AG09319 (cell line): ENCODE measurements around the gene CNDP1.
"Not testable (repeated sequence)": the region's sequence is repeated elsewhere in the genome, so short reads cannot be mapped to it uniquely, and the experiment has no call there.

Source experiments
- DNase-seq: peaks from one replicate; pipeline ENCODE4 v3.0.0-alpha.2; 2010; ENCODE audit warnings: low read depth; ENCODE audit errors: extremely low read depth
- CTCF ChIP-seq: IDR thresholded peaks from 2 replicates; pipeline ENCODE4 v1.5.1; 2011; ENCODE audit warnings: low read depth, mild to moderate bottlenecking, inconsistent platforms, low read length, moderate library complexity

The CNDP1 gene

GRCh38 chr18:74524097-74524496, 10.2 kb upstream of the CNDP1 start:
- no peak for DNase-seq
- no peak for TF ChIP-seq CTCF

- DNase-seq: not testable (repeated sequence)
These were observed 9.4 kb upstream of the CNDP1 start for GRCh38 chr18:74524915-74525314.

GRCh38 chr18:74525741-74526140, 8.6 kb upstream of the CNDP1 start:
- no peak for DNase-seq
- no peak for TF ChIP-seq CTCF

- DNase-seq: no peak
- no peak for TF ChIP-seq CTCF
These were observed 7.8 kb upstream of the CNDP1 start for GRCh38 chr18:74526488-74526887.

GRCh38 chr18:74528478-74528877, 5.8 kb upstream of the CNDP1 start:
- TF ChIP-seq CTCF: no peak
- no peak for DNase-seq

GRCh38 chr18:74528913-74529312, 5.4 kb upstream of the CNDP1 start:
- no peak for TF ChIP-seq CTCF

GRCh38 chr18:74529378-74529777, 4.9 kb upstream of the CNDP1 start:
- no peak for DNase-seq
- TF ChIP-seq CTCF: no peak

More at GRCh38 chr18:74528913-74529312, 5.4 kb upstream of the CNDP1 start:
- DNase-seq: no peak

- no peak for TF ChIP-seq CTCF
- no peak for DNase-seq
These were observed 4.3 kb upstream of the CNDP1 start for GRCh38 chr18:74529811-74530583.
